IMR-90 (cell line): Measurements from ENCODE around the gene PPIL6. TPM values are rescaled to one million over a fixed set of nuclear protein-coding genes. Genes with fewer than 3 reads are reported as not detected.

Experiments used
- ATAC-seq: fragments of 200-7000 bp; cut with Tn5 transposase; 2 replicates; pipeline ENCODE4 v1.9.1; 2020; ENCODE audit warnings: low read depth, mild to moderate bottlenecking, moderate library complexity
- BruUV-seq: library from RNA; stranded (reverse); fragments of 400-500 nt; replicated peaks from 2 replicates; lab custom pipeline; 2021; lab: Mats Ljungman, UMichigan
- CTCF ChIA-PET: fragments of 300-600 bp; formaldehyde crosslinking; extraction: SDS; loops from one replicate; lab custom pipeline; 2021; ENCODE audit warnings: antibody characterized with exemption; lab: Yijun Ruan, JAX
- POLR2A ChIA-PET: fragments of 300-600 bp; sonication (Branson Sonifier 250); formaldehyde crosslinking; loops from one replicate; lab custom pipeline; 2022; ENCODE audit warnings: antibody characterized with exemption; ENCODE audit not compliant: unreplicated experiment; lab: Charles Lee
- DNase-seq: peaks from one replicate; pipeline ENCODE4 v3.0.0; 2013
- H2AFZ ChIP-seq: replicated peaks from 2 replicates; pipeline ENCODE3; 2013; ENCODE audit warnings: low read length, mild to moderate bottlenecking; ENCODE audit not compliant: poor library complexity
- H2AK5ac ChIP-seq: 2 replicates; pipeline ENCODE4 v1.6.1; 2013; ENCODE audit warnings: low read depth, low read length, inconsistent platforms
- H2AK9ac ChIP-seq: replicated peaks from 2 replicates; pipeline ENCODE3; 2013; ENCODE audit warnings: mild to moderate bottlenecking, low read depth, low read length, moderate library complexity; ENCODE audit not compliant: poor library complexity
- H2BK120ac ChIP-seq: 2 replicates; pipeline ENCODE4 v1.6.1; 2013; ENCODE audit warnings: low read depth, low read length, inconsistent platforms
- H2BK15ac ChIP-seq: 3 replicates; pipeline ENCODE4 v1.6.1; 2013; ENCODE audit warnings: low read depth, low read length, inconsistent platforms
- H2BK20ac ChIP-seq: 2 replicates; pipeline ENCODE4 v1.6.1; 2013; ENCODE audit warnings: low read depth, mild to moderate bottlenecking, inconsistent platforms, low read length, moderate library complexity
- H2BK5ac ChIP-seq: 2 replicates; pipeline ENCODE4 v1.6.1; 2013; ENCODE audit warnings: mild to moderate bottlenecking, low read depth, low read length, inconsistent platforms; ENCODE audit not compliant: poor library complexity, severe bottlenecking
- H3K14ac ChIP-seq: replicated peaks from 2 replicates; pipeline ENCODE4 v1.6.1; 2013; ENCODE audit warnings: low read depth, low read length, inconsistent platforms
- H3K18ac ChIP-seq: 2 replicates; pipeline ENCODE4 v1.6.1; 2013; ENCODE audit warnings: low read depth, low read length, control low read depth
- H3K23ac ChIP-seq: 2 replicates; pipeline ENCODE4 v1.6.1; 2013; ENCODE audit warnings: low read depth, low read length, inconsistent platforms
- H3K27ac ChIP-seq: 2 replicates; pipeline ENCODE4 v1.5.1; 2013; ENCODE audit warnings: mild to moderate bottlenecking, control low read depth, low read length; ENCODE audit not compliant: insufficient read depth
- H3K27me3 ChIP-seq: 2 replicates; pipeline ENCODE4 v1.6.1; 2013; ENCODE audit warnings: low read length; ENCODE audit not compliant: control insufficient read depth, insufficient read depth
- H3K36me3 ChIP-seq: 2 replicates; pipeline ENCODE4 v1.6.1; 2013; ENCODE audit warnings: low read length, mixed read lengths; ENCODE audit not compliant: control insufficient read depth, insufficient read depth
- H3K4ac ChIP-seq: 2 replicates; pipeline ENCODE4 v1.6.1; 2013; ENCODE audit warnings: low read depth, low read length, inconsistent platforms
- H3K4me1 ChIP-seq: 2 replicates; pipeline ENCODE4 v1.6.1; 2013; ENCODE audit warnings: low read length, mixed read lengths; ENCODE audit not compliant: control insufficient read depth, insufficient read depth
- H3K4me2 ChIP-seq: 2 replicates; pipeline ENCODE4 v1.6.1; 2013; ENCODE audit warnings: low read depth, mild to moderate bottlenecking, control low read depth, low read length, moderate library complexity
- H3K4me3 ChIP-seq: 2 replicates; pipeline ENCODE4 v1.5.1; 2013; ENCODE audit warnings: low read depth, mild to moderate bottlenecking, control low read depth, low read length, moderate library complexity; ENCODE audit not compliant: insufficient read depth
- H3K56ac ChIP-seq: 2 replicates; pipeline ENCODE4 v1.6.1; 2013; ENCODE audit warnings: low read length, inconsistent platforms; ENCODE audit not compliant: insufficient read depth; ENCODE audit errors: extremely low read depth
- H3K79me1 ChIP-seq, 2 experiments: 2 replicates each; pipeline ENCODE4 v1.6.1; 2013; ENCODE audit warnings: low read length in 2 of 2, inconsistent platforms in 1 of 2, low read depth in 1 of 2
- H3K9ac ChIP-seq: 2 replicates; pipeline ENCODE4 v1.6.1; 2013; ENCODE audit warnings: low read depth, low read length, control low read depth
- H3K9me1 ChIP-seq: 2 replicates; pipeline ENCODE4 v1.6.1; 2013; ENCODE audit warnings: low read length, inconsistent platforms; ENCODE audit not compliant: insufficient read depth
- H3K9me3 ChIP-seq: 2 replicates; pipeline ENCODE4 v1.6.1; 2013; ENCODE audit warnings: low read length; ENCODE audit not compliant: control insufficient read depth, insufficient read depth
- H4K20me1 ChIP-seq: 2 replicates; pipeline ENCODE4 v1.6.1; 2013; ENCODE audit warnings: low read length, inconsistent platforms; ENCODE audit not compliant: insufficient read depth
- H4K5ac ChIP-seq: 2 replicates; pipeline ENCODE4 v1.6.1; 2013; ENCODE audit warnings: mild to moderate bottlenecking, low read depth, low read length, control low read depth
- H4K8ac ChIP-seq, 2 experiments: 2 replicates each; pipeline ENCODE4 v1.6.1; 2013; ENCODE audit warnings: low read depth in 2 of 2, low read length in 2 of 2, control low read depth in 1 of 2, inconsistent platforms in 1 of 2
- H4K91ac ChIP-seq: 2 replicates; pipeline ENCODE4 v1.6.1; 2013; ENCODE audit warnings: low read depth, low read length, inconsistent platforms; ENCODE audit not compliant: insufficient read depth
- CEBPB ChIP-seq: IDR thresholded peaks from 2 replicates; pipeline ENCODE4 v1.6.1; 2012; ENCODE audit warnings: low read depth, low read length, improper control_type of control experiment
- CTCF ChIP-seq: conservative IDR thresholded peaks from 2 replicates; pipeline ENCODE4 v1.5.1; 2012; ENCODE audit warnings: mild to moderate bottlenecking, low read depth, low read length, improper control_type of control experiment
- ELK1 ChIP-seq: fragments of 150-350 bp; IDR thresholded peaks from 2 replicates; pipeline ENCODE4 v1.6.1; 2016; ENCODE audit warnings: low read depth, mild to moderate bottlenecking, low read length, moderate library complexity, borderline replicate concordance
- FOS ChIP-seq: fragments of 150-350 bp; IDR thresholded peaks from 2 replicates; pipeline ENCODE4 v1.6.1; 2016; ENCODE audit warnings: low read depth, low read length
- MAFK ChIP-seq: IDR thresholded peaks from 2 replicates; pipeline ENCODE4 v1.6.1; 2012; ENCODE audit warnings: low read depth, low read length, improper control_type of control experiment
- MAZ ChIP-seq: IDR thresholded peaks from 2 replicates; pipeline ENCODE4 v1.6.1; 2012; ENCODE audit warnings: low read depth, mild to moderate bottlenecking, low read length, improper control_type of control experiment, moderate library complexity, borderline replicate concordance
- RAD21 ChIP-seq: IDR thresholded peaks from 2 replicates; pipeline ENCODE4 v1.6.1; 2012; ENCODE audit warnings: low read length, improper control_type of control experiment
- WGBS, 2 experiments: methylation state at CpG; one replicate each; pipeline versions ENCODE4 v1.1.5 to v1.1.7; 2013; ENCODE audit warnings: missing lambda C conversion rate in 2 of 2; ENCODE audit not compliant: insufficient read length in 1 of 2; ENCODE audit errors: extremely low coverage in 2 of 2; 5-methylcytosine and 5-hydroxymethylcytosine counted together
- dilution Hi-C: fragments of 300-500 bp; cut with HindIII; formaldehyde crosslinking; loops from one replicate; pipeline ENCODE4 v1.14.3; 2018; ENCODE audit warnings: low sequenced_read_pairs; ENCODE audit not compliant: unreplicated experiment
- in situ Hi-C: fragments of 300-500 bp; cut with MboI; formaldehyde crosslinking; loops from 3 replicates; pipeline ENCODE4 v1.14.3; 2019; ENCODE audit warnings: low sequenced_read_pairs, inconsistent platforms, mixed read lengths
- intact Hi-C: fragments of 100-400 bp; cut with micrococcal nuclease; formaldehyde crosslinking; loops from 2 replicates; pipeline ENCODE4 v1.10.0; 2022
- polyA plus RNA-seq, 3 experiments: library from polyadenylated mRNA; depleted of rRNA; stranded (reverse); fragments of >200 nt; gene quantifications; 2 replicates each; pipeline ENCODE4 v1.2.3, GENCODE V29; 2012; ENCODE audit warnings: low replicate concordance in 1 of 3
- total RNA-seq: library from RNA; depleted of rRNA; stranded (reverse); fragments of >200 nt; gene quantifications from 2 replicates; pipeline ENCODE4 v1.2.3, GENCODE V29; 2012

The PPIL6 gene
- total and polyA plus RNA-seq, 2 of the 4 experiments (the other 2 are of a cell fraction) = 0.15 to 0.18 TPM

- Histone ChIP-seq H3K14ac (no peak overlapping the region), H4K20me1 (peaks cover 7% of the 10 kb centered on the region; the same call in 1 of the 2 replicates), H2AK5ac (no peak overlapping the region), H2BK20ac (no peak overlapping the region), H3K9ac (no peak overlapping the region), H3K56ac (no peak overlapping the region), H3K9me1 (peaks cover 13% of the 10 kb centered on the region), H4K5ac (no peak overlapping the region), H3K4me1 (peaks cover 7% of the 10 kb centered on the region), H3K27ac (no peak overlapping the region), H3K4me3 (no peak overlapping the region), H2BK120ac (no peak overlapping the region), H4K8ac (no peak overlapping the region), H3K18ac (no peak overlapping the region), H2BK5ac (no peak overlapping the region), H3K36me3 (peaks cover 36% of the 10 kb centered on the region), H3K79me1 (peaks cover 56 to 57% of the 10 kb centered on the region in 2 experiments), H3K27me3 (no peaks in the 10 kb centered on the region), H2BK15ac (no peak overlapping the region), H2AFZ (no peak overlapping the region), H3K9me3 (no peaks in the 10 kb centered on the region), H4K91ac (no peak overlapping the region), H3K4ac (no peak overlapping the region), H2AK9ac (no peak overlapping the region), H3K23ac (no peak overlapping the region), H3K4me2 (no peak overlapping the region)
- ATAC-seq (no peak), DNase-seq (no peak)
- in situ Hi-C loops (no loop called here), intact Hi-C loops (no loop called here), dilution Hi-C loops (no loop called here)
- no CpG with 5 or more reads among the region's 2 CpGs for WGBS, 2 experiments
- no TSS peak for BruUV-seq
- ChIA-PET CTCF (no interaction called here), POLR2A (no interaction called here)
- TF ChIP-seq CTCF (no peak), MAFK (no peak), MAZ (no peak), RAD21 (no peak), FOS (no peak), CEBPB (no peak), ELK1 (no peak)
Measured at GRCh38 chr6:109477184-109477583, 36.8 kb upstream of the PPIL6 start.
